Measurements from ENCODE around the gene MAZ.

DNA sequence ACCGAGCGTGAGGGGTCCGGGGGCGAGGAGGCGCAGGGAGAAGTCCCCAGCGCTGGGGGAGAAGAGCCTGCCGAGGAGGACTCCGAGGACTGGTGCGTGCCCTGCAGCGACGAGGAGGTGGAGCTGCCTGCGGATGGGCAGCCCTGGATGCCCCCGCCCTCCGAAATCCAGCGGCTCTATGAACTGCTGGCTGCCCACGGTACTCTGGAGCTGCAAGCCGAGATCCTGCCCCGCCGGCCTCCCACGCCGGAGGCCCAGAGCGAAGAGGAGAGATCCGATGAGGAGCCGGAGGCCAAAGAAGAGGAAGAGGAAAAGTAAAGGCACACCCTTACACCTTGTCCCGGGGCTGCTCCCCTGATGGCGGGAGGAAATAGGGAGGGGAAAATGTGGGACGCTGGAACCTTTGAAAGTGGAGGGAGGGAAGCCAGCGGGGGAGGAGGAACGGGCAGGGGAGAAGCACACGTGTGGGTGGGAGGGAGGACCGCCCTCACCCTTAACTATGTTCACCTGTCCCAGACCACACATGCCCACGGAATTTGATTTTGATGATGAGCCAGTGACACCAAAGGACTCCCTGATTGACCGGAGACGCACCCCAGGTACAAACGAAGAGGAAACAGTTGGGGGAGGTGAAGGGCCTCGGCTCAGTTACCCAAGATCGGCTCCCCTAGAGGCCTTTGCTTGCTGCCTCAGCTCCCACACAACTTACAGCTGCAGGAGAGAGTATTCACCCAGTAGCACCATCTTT lies 10.5 kb downstream of the MAZ start:
- TF ChIP-seq, protein P1, sequence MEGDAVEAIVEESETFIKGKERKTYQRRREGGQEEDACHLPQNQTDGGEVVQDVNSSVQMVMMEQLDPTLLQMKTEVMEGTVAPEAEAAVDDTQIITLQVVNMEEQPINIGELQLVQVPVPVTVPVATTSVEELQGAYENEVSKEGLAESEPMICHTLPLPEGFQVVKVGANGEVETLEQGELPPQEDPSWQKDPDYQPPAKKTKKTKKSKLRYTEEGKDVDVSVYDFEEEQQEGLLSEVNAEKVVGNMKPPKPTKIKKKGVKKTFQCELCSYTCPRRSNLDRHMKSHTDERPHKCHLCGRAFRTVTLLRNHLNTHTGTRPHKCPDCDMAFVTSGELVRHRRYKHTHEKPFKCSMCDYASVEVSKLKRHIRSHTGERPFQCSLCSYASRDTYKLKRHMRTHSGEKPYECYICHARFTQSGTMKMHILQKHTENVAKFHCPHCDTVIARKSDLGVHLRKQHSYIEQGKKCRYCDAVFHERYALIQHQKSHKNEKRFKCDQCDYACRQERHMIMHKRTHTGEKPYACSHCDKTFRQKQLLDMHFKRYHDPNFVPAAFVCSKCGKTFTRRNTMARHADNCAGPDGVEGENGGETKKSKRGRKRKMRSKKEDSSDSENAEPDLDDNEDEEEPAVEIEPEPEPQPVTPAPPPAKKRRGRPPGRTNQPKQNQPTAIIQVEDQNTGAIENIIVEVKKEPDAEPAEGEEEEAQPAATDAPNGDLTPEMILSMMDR (IDR thresholded peaks at IDR 0.05), result no peak
- TF ChIP-seq ZFX (IDR thresholded peaks at IDR 0.05; ENCODE audit: borderline replicate concordance), result no peak

Measured in 22Rv1 (cell line).